Activated CD8-positive, alpha-beta T cell treated with anti-CD3 and anti-CD28 coated beads for 36 hours (primary cell): ENCODE results near the gene KDM7A. TPM values are rescaled to one million over a fixed set of nuclear protein-coding genes. Genes with fewer than 3 reads are reported as not detected.

Experiments used
- ATAC-seq: fragments of 200-7000 bp; cut with Tn5 transposase; one replicate; pipeline ENCODE4 v1.10.0; 2021; ENCODE audit warnings: mild to moderate bottlenecking, moderate library complexity
- CTCF ChIA-PET: fragments of 350-600 bp; sonication (Branson Sonifier 250); formaldehyde crosslinking; loops from one replicate; lab custom pipeline; 2021; ENCODE audit warnings: antibody characterized with exemption; lab: Charles Lee
- POLR2A ChIA-PET: fragments of 350-600 bp; sonication (Branson Sonifier 250); formaldehyde crosslinking; loops from one replicate; lab custom pipeline; 2021; ENCODE audit warnings: antibody characterized with exemption; lab: Charles Lee
- DNase-seq: peaks from one replicate; pipeline ENCODE4 v3.0.0-alpha.2; 2020
- H3K27ac Mint-ChIP-seq: one replicate; pipeline ENCODE4 v1.8.0; 2021; ENCODE audit warnings: mild to moderate bottlenecking, mixed read lengths
- H3K27me3 Mint-ChIP-seq: one replicate; pipeline ENCODE4 v1.8.0; 2021; ENCODE audit warnings: mixed read lengths
- H3K36me3 Mint-ChIP-seq: one replicate; pipeline ENCODE4 v1.8.0; 2021; ENCODE audit warnings: low read depth, mixed read lengths
- H3K4me1 Mint-ChIP-seq: one replicate; pipeline ENCODE4 v1.8.0; 2021; ENCODE audit warnings: low read depth, mixed read lengths
- H3K4me3 Mint-ChIP-seq: one replicate; pipeline ENCODE4 v1.8.0; 2021; ENCODE audit warnings: mild to moderate bottlenecking, moderate library complexity, mixed read lengths
- H3K9me3 Mint-ChIP-seq: one replicate; pipeline ENCODE4 v1.8.0; 2021; ENCODE audit warnings: mixed read lengths
- CTCF ChIP-seq: fragments of 200-600 bp; IDR thresholded peaks from one replicate; pipeline ENCODE4 v1.8.0; 2022; ENCODE audit warnings: antibody characterized with exemption, mild to moderate bottlenecking
- intact Hi-C: fragments of 100-400 bp; cut with micrococcal nuclease; formaldehyde crosslinking; loops from one replicate; pipeline ENCODE4 v1.10.0; 2022
- total RNA-seq, 2 experiments: library from RNA; stranded (reverse); gene quantifications; one replicate each; pipeline ENCODE4 v1.2.3, GENCODE V29; 2021

Gene KDM7A
- total RNA-seq, 2 experiments from 2014 or later = 21.1 to 22.9 TPM

DNA sequence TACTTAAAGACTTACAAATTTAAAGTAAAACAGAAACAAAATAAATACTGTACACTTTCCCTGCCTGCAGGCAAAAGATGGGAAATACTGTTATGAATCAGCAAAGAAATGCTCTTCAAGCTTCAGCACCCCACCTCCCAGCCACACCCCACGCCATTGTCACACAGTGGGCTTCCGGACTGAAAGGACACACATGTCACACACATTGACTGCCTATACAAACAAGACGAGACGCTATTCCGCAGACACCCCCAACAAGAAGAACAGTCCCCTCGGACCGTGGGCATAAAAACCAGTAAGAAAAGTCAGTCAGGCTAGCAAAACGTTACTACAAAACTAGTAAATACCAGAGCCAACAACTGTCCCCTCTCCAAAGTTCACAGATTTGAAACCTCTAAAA, 91.8 kb downstream of the KDM7A start:
- ATAC-seq (peak; percentile 74), DNase-seq (peak; percentile 73)
- no peaks in the 10 kb centered on the region for H3K9me3 Mint-ChIP-seq
- peaks cover 1% of the 10 kb centered on the region for H3K36me3 Mint-ChIP-seq
- peaks cover 34% of the 10 kb centered on the region for H3K4me1 Mint-ChIP-seq
- TF ChIP-seq CTCF = no peak
- CTCF ChIA-PET = interaction anchor here (1.0 to 1.1 kb wide), 2 partner anchors 20 to 23 kb away, joined by 3 read pairs; no protein-coding TSS in a partner anchor
- H3K27me3 Mint-ChIP-seq = no peaks in the 10 kb centered on the region
- intact Hi-C loops = loop anchor here (10.0 kb wide), 2 partner anchors 80 to 220 kb away; no protein-coding TSS in a partner anchor
- H3K4me3 Mint-ChIP-seq = peak overlapping the region; percentile 55
- POLR2A ChIA-PET = interaction anchor here (1.2 to 1.6 kb wide), 5 partner anchors 11 to 245 kb away, joined by 3 to 4 read pairs (median 3); partner anchors contain the start of gene PARP12
- H3K27ac Mint-ChIP-seq = peak overlapping the region; percentile 47

- no peak for TF ChIP-seq CTCF
- peaks cover 34% of the 10 kb centered on the region for H3K4me1 Mint-ChIP-seq
- no peak overlapping the region for H3K27ac Mint-ChIP-seq
- no peak overlapping the region for H3K4me3 Mint-ChIP-seq
- no peaks in the 10 kb centered on the region for H3K9me3 Mint-ChIP-seq
- peak; percentile 42 for DNase-seq
- ChIA-PET CTCF (interaction anchor here (0.9 kb wide), 1 partner anchor 15 kb away, joined by 3 read pairs; no protein-coding TSS in a partner anchor), POLR2A (interaction anchor here (1.3 to 1.6 kb wide), 4 partner anchors 12 to 246 kb away, joined by 3 to 4 read pairs (median 3); partner anchors contain the start of gene PARP12)
- no peak for ATAC-seq
- intact Hi-C loops = loop anchor here (10.0 kb wide), 2 partner anchors 81 to 221 kb away; no protein-coding TSS in a partner anchor
- no peaks in the 10 kb centered on the region for H3K27me3 Mint-ChIP-seq
- peaks cover 1% of the 10 kb centered on the region for H3K36me3 Mint-ChIP-seq
Measured at GRCh38 chr7:140084142-140084655, 92.6 kb downstream of the KDM7A start.

- ChIA-PET POLR2A (interaction anchor here (0.6 kb wide), 2 partner anchors 75 to 767 kb away, joined by 3 to 5 read pairs; no protein-coding TSS in a partner anchor), CTCF (interaction anchor here (0.7 kb wide), 1 partner anchor 622 kb away, joined by 3 read pairs; no protein-coding TSS in a partner anchor)
- Mint-ChIP-seq H3K4me1 (peaks cover 34% of the 10 kb centered on the region), H3K27ac (no peak overlapping the region), H3K36me3 (peaks cover 1% of the 10 kb centered on the region), H3K27me3 (no peaks in the 10 kb centered on the region), H3K9me3 (no peaks in the 10 kb centered on the region), H3K4me3 (no peak overlapping the region)
- no peak for ATAC-seq
- no peak for DNase-seq
- intact Hi-C loops = loop anchor here (10.0 kb wide), 2 partner anchors 82 to 222 kb away; no protein-coding TSS in a partner anchor
- TF ChIP-seq CTCF = no peak
Measured at GRCh38 chr7:140082770-140083169, 94.0 kb downstream of the KDM7A start.

DNA sequence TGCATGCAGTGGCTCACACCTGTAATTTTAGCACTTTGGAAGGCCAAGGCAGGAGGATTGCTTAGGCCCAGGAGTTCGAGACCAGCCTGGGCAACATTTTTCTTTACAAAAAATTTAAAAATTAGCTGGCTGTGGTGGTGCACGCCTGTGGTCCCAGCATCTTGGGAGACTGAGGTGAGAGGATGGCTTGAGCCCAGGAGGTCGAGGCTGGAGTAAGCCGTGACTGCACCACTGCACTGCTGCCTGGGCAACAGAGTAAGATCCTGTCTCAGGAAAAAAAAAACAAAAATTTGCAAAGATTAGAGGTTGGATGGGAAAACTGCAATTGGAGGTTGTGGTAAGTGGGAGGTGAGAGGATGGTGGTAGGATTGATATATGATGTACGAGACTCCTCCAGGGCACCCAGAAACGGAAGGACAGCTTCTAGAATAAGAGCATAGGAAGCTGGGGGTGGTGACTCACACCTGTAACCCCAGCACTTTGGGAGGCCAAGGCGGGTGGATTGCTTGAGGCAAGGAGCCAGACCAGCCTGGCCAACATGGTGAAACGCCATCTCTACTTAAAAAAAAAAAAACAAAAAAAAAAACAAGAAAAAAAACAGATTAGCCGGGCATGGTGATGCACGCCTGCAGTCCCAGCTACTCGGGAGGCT, 94.9 kb downstream of the KDM7A start:
- Mint-ChIP-seq H3K4me1 (peaks cover 32% of the 10 kb centered on the region), H3K27me3 (no peaks in the 10 kb centered on the region), H3K9me3 (no peaks in the 10 kb centered on the region), H3K36me3 (no peaks in the 10 kb centered on the region), H3K27ac (no peak overlapping the region), H3K4me3 (no peak overlapping the region)
- DNase-seq (no peak), ATAC-seq (no peak)
- ChIA-PET CTCF (interaction anchor here (0.7 kb wide), 1 partner anchor 621 kb away, joined by 3 read pairs; no protein-coding TSS in a partner anchor), POLR2A (interaction anchor here (0.7 to 0.9 kb wide), 2 partner anchors 9 to 88 kb away, joined by 3 read pairs; no protein-coding TSS in a partner anchor)
- intact Hi-C loops = loop anchor here (10.0 kb wide), 2 partner anchors 83 to 223 kb away; no protein-coding TSS in a partner anchor
- TF ChIP-seq CTCF = no peak
